Fibroblast of mammary gland (primary cell): Measurements from ENCODE around the gene ACTL10.
"Not testable (repeated sequence)": the region's sequence is repeated elsewhere in the genome, so short reads cannot be mapped to it uniquely, and the experiment has no call there.

Source experiments
- DNase-seq: peaks from one replicate; pipeline ENCODE4 v3.0.0-alpha.2; 2010; ENCODE audit warnings: low read depth
- H3K4me3 ChIP-seq: 2 replicates; pipeline ENCODE4 v1.5.1; 2011; ENCODE audit warnings: low read depth, mild to moderate bottlenecking, low read length, moderate library complexity; ENCODE audit not compliant: control insufficient read depth
- CTCF ChIP-seq: conservative IDR thresholded peaks from 2 replicates; pipeline ENCODE4 v1.5.1; 2011; ENCODE audit warnings: low read depth, low read length, inconsistent platforms; ENCODE audit not compliant: control insufficient read depth, insufficient read depth

The ACTL10 gene

GRCh38 chr20:33629533-33629932 is 37.2 kb upstream of the ACTL10 start:
- no peak for TF ChIP-seq CTCF
- no peak overlapping the region for H3K4me3 ChIP-seq
- no peak for DNase-seq

- DNase-seq: no peak
- TF ChIP-seq CTCF: no peak
- no peak overlapping the region for H3K4me3 ChIP-seq
Observed at GRCh38 chr20:33629979-33630378, 36.8 kb upstream of the ACTL10 start.

- no peak for DNase-seq
- no peak overlapping the region for H3K4me3 ChIP-seq
- TF ChIP-seq CTCF: no peak
Observed at GRCh38 chr20:33630507-33630906, 36.2 kb upstream of the ACTL10 start.

- H3K4me3 ChIP-seq, DNase-seq: not testable (repeated sequence)
Observed at GRCh38 chr20:33631910-33632309, 34.8 kb upstream of the ACTL10 start.

- H3K4me3 ChIP-seq: no peak overlapping the region
- no peak for DNase-seq
- TF ChIP-seq CTCF: no peak
Observed at GRCh38 chr20:33635341-33635740, 31.4 kb upstream of the ACTL10 start.

GRCh38 chr20:33636776-33637175 is 30.0 kb upstream of the ACTL10 start:
- TF ChIP-seq CTCF: no peak
- DNase-seq: no peak
- no peak overlapping the region for H3K4me3 ChIP-seq

GRCh38 chr20:33640287-33640686 is 26.5 kb upstream of the ACTL10 start:
- H3K4me3 ChIP-seq: no peak overlapping the region
- no peak for TF ChIP-seq CTCF
- no peak for DNase-seq
